ENCODE data around the gene NOTCH2. TPM values are rescaled to one million over a fixed set of nuclear protein-coding genes. Genes with fewer than 3 reads are reported as not detected.

Gene NOTCH2
- total and polyA plus RNA-seq, 2 experiments from 2014 or later, result 8.5 to 56.6 TPM

DNA sequence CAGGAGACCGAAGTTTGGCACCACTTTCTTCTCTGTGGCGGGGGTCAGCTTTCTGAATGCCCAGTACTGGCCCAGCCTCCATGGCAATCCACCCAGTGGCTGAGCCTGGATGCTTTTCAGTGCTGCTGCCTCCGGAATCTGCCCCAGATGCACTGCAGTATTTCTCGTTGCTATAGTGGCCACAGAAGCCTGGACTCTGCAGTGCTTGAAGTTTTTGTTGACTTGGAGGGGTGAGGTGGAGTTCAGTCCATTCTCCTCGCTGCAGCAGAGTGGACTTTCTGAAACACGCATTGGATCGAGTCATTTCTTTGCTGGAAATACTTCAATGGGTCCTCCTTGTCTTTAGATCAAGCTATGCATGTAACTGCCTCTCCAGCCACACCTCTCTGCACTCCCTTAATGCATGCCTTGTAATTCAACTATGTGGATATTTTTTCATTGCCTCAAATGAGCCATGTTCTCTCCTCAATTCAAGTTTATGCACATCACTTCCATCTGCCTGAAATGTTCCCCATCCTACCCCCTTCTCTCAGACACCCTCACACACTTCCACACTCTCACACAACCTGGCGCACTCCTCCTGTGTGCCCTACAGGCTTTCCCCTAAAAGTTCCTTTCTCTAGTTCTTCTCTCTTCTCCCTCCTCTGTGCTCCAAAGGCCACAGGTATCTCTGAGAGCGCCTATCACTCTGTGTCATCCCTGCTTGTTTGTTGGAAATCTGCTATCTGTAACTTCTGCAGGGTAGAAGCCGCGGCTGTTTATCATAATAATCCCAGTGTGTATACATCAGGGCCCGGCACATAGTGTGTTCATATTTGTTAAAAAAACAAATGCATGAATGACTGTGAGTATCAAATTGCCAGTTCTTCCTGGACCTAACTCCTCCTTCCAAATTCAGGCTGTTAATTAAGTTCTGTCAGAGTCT, 189.7 kb downstream of the NOTCH2 start:
- no peak for DNase-seq (ENCODE audit: low spot score)
- Mint-ChIP-seq H3K9me3 (no peaks in the 10 kb centered on the region), H3K4me3 (no peak overlapping the region), H3K36me3 (ENCODE audit: low read depth) (no peaks in the 10 kb centered on the region), H3K27ac (no peak overlapping the region), H3K27me3 (ENCODE audit: insufficient read depth, low read depth, poor library complexity) (peaks cover 2% of the 10 kb centered on the region), H3K4me1 (peaks cover 2% of the 10 kb centered on the region; the same call in 2 of the 3 replicates)
- Histone ChIP-seq H3K27ac (ENCODE audit: low read depth) (no peak overlapping the region), H3K27me3 (ENCODE audit: insufficient read depth) (no peaks in the 10 kb centered on the region), H3K4me3 (no peak overlapping the region), H3F3A (replicated peaks; ENCODE audit: low read depth) (no peaks in the 10 kb centered on the region), H3K4me2 (no peak overlapping the region), H3K36me3 (ENCODE audit: insufficient read depth) (no peaks in the 10 kb centered on the region), H3K9me2 (ENCODE audit: insufficient read depth) (no peaks in the 10 kb centered on the region), H2AFZ (peak overlapping the region; percentile 52; the same call in 1 of the 2 replicates), H4K20me1 (replicated peaks; ENCODE audit: insufficient read depth) (no peaks in the 10 kb centered on the region), H3K79me2 (replicated peaks; ENCODE audit: insufficient read depth) (no peaks in the 10 kb centered on the region), H3K4me1 (ENCODE audit: insufficient read depth) (no peaks in the 10 kb centered on the region)
- ATAC-seq, result no peak
- TF ChIP-seq, protein P1, sequence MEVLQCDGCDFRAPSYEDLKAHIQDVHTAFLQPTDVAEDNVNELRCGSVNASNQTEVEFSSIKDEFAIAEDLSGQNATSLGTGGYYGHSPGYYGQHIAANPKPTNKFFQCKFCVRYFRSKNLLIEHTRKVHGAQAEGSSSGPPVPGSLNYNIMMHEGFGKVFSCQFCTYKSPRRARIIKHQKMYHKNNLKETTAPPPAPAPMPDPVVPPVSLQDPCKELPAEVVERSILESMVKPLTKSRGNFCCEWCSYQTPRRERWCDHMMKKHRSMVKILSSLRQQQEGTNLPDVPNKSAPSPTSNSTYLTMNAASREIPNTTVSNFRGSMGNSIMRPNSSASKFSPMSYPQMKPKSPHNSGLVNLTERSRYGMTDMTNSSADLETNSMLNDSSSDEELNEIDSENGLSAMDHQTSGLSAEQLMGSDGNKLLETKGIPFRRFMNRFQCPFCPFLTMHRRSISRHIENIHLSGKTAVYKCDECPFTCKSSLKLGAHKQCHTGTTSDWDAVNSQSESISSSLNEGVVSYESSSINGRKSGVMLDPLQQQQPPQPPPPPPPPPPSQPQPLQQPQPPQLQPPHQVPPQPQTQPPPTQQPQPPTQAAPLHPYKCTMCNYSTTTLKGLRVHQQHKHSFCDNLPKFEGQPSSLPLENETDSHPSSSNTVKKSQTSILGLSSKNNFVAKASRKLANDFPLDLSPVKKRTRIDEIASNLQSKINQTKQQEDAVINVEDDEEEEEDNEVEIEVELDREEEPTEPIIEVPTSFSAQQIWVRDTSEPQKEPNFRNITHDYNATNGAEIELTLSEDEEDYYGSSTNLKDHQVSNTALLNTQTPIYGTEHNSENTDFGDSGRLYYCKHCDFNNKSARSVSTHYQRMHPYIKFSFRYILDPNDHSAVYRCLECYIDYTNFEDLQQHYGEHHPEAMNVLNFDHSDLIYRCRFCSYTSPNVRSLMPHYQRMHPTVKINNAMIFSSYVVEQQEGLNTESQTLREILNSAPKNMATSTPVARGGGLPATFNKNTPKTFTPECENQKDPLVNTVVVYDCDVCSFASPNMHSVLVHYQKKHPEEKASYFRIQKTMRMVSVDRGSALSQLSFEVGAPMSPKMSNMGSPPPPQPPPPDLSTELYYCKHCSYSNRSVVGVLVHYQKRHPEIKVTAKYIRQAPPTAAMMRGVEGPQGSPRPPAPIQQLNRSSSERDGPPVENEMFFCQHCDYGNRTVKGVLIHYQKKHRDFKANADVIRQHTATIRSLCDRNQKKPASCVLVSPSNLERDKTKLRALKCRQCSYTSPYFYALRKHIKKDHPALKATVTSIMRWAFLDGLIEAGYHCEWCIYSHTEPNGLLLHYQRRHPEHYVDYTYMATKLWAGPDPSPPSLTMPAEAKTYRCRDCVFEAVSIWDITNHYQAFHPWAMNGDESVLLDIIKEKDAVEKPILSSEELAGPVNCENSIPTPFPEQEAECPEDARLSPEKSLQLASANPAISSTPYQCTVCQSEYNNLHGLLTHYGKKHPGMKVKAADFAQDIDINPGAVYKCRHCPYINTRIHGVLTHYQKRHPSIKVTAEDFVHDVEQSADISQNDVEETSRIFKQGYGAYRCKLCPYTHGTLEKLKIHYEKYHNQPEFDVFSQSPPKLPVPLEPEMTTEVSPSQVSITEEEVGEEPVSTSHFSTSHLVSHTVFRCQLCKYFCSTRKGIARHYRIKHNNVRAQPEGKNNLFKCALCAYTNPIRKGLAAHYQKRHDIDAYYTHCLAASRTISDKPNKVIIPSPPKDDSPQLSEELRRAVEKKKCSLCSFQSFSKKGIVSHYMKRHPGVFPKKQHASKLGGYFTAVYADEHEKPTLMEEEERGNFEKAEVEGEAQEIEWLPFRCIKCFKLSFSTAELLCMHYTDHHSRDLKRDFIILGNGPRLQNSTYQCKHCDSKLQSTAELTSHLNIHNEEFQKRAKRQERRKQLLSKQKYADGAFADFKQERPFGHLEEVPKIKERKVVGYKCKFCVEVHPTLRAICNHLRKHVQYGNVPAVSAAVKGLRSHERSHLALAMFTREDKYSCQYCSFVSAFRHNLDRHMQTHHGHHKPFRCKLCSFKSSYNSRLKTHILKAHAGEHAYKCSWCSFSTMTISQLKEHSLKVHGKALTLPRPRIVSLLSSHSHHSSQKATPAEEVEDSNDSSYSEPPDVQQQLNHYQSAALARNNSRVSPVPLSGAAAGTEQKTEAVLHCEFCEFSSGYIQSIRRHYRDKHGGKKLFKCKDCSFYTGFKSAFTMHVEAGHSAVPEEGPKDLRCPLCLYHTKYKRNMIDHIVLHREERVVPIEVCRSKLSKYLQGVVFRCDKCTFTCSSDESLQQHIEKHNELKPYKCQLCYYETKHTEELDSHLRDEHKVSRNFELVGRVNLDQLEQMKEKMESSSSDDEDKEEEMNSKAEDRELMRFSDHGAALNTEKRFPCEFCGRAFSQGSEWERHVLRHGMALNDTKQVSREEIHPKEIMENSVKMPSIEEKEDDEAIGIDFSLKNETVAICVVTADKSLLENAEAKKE (CRISPR knock-in tag; IDR thresholded peaks at IDR 0.05), result no peak
- TF ChIP-seq EZH2phosphoT487 (IDR thresholded peaks at IDR 0.05; ENCODE audit: unreplicated experiment) (no peak), NANOG (IDR thresholded peaks at IDR 0.05; ENCODE audit: borderline replicate concordance) (no peak), STAT1 (IDR thresholded peaks at IDR 0.05; ENCODE audit: unreplicated experiment) (no peak), JUNB (IDR thresholded peaks at IDR 0.05; ENCODE audit: unreplicated experiment) (no peak), CREB1 (CRISPR knock-in tag; IDR thresholded peaks at IDR 0.05; ENCODE audit: low read depth) (no peak), ZNF331 (CRISPR knock-in tag; IDR thresholded peaks at IDR 0.05; ENCODE audit: low read depth) (no peak), POLR2AphosphoS5 (IDR thresholded peaks at IDR 0.05; ENCODE audit: low read depth) (no peak), EZH2 (IDR thresholded peaks at IDR 0.05; ENCODE audit: low read depth, unreplicated experiment) (no peak), ZNF114 (CRISPR knock-in tag; IDR thresholded peaks at IDR 0.05) (no peak)
- TF ChIP-seq, protein P2, sequence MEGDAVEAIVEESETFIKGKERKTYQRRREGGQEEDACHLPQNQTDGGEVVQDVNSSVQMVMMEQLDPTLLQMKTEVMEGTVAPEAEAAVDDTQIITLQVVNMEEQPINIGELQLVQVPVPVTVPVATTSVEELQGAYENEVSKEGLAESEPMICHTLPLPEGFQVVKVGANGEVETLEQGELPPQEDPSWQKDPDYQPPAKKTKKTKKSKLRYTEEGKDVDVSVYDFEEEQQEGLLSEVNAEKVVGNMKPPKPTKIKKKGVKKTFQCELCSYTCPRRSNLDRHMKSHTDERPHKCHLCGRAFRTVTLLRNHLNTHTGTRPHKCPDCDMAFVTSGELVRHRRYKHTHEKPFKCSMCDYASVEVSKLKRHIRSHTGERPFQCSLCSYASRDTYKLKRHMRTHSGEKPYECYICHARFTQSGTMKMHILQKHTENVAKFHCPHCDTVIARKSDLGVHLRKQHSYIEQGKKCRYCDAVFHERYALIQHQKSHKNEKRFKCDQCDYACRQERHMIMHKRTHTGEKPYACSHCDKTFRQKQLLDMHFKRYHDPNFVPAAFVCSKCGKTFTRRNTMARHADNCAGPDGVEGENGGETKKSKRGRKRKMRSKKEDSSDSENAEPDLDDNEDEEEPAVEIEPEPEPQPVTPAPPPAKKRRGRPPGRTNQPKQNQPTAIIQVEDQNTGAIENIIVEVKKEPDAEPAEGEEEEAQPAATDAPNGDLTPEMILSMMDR (conservative IDR thresholded peaks at IDR 0.05; ENCODE audit: low read depth in 2 of 2), result no peak
- TF ChIP-seq, protein P3, sequence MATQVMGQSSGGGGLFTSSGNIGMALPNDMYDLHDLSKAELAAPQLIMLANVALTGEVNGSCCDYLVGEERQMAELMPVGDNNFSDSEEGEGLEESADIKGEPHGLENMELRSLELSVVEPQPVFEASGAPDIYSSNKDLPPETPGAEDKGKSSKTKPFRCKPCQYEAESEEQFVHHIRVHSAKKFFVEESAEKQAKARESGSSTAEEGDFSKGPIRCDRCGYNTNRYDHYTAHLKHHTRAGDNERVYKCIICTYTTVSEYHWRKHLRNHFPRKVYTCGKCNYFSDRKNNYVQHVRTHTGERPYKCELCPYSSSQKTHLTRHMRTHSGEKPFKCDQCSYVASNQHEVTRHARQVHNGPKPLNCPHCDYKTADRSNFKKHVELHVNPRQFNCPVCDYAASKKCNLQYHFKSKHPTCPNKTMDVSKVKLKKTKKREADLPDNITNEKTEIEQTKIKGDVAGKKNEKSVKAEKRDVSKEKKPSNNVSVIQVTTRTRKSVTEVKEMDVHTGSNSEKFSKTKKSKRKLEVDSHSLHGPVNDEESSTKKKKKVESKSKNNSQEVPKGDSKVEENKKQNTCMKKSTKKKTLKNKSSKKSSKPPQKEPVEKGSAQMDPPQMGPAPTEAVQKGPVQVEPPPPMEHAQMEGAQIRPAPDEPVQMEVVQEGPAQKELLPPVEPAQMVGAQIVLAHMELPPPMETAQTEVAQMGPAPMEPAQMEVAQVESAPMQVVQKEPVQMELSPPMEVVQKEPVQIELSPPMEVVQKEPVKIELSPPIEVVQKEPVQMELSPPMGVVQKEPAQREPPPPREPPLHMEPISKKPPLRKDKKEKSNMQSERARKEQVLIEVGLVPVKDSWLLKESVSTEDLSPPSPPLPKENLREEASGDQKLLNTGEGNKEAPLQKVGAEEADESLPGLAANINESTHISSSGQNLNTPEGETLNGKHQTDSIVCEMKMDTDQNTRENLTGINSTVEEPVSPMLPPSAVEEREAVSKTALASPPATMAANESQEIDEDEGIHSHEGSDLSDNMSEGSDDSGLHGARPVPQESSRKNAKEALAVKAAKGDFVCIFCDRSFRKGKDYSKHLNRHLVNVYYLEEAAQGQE (IDR thresholded peaks at IDR 0.05; ENCODE audit: unreplicated experiment), result no peak
- TF ChIP-seq, protein P4, sequence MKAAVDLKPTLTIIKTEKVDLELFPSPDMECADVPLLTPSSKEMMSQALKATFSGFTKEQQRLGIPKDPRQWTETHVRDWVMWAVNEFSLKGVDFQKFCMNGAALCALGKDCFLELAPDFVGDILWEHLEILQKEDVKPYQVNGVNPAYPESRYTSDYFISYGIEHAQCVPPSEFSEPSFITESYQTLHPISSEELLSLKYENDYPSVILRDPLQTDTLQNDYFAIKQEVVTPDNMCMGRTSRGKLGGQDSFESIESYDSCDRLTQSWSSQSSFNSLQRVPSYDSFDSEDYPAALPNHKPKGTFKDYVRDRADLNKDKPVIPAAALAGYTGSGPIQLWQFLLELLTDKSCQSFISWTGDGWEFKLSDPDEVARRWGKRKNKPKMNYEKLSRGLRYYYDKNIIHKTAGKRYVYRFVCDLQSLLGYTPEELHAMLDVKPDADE (IDR thresholded peaks at IDR 0.05), result no peak

Measured in GM23338 (cell line).